ENCODE results near the gene VPS13D. TPM values are rescaled to one million over a fixed set of nuclear protein-coding genes. Genes with fewer than 3 reads are reported as not detected.

The VPS13D gene
- total RNA-seq, 1 experiment from 2014 or later, result 20.2 TPM

GRCh38 chr1:12479311-12479710 lies 249.5 kb downstream of the VPS13D start:
- no peaks in the 10 kb centered on the region for H3K79me2 ChIP-seq (ENCODE audit: insufficient read depth, low read length)
- H4K91ac ChIP-seq (ENCODE audit: insufficient read length, low read depth, low read length), result no peak overlapping the region
- H4K8ac ChIP-seq (replicated peaks; ENCODE audit: insufficient read length, low read depth, low read length), result no peak overlapping the region
- no peak overlapping the region for H3K4me2 ChIP-seq (ENCODE audit: insufficient read depth, insufficient read length, low read length)
- H2BK120ac ChIP-seq (ENCODE audit: low read depth, low read length, poor library complexity, severe bottlenecking), result no peak overlapping the region
- Mint-ChIP-seq H3K27me3 (ENCODE audit: low read depth) (no peaks in the 10 kb centered on the region), H3K36me3 (ENCODE audit: insufficient read depth in 1 of 3, low read depth in 3 of 3) (peaks cover 6 to 8% (median 6%) of the 10 kb centered on the region in 3 experiments; a peak in 6 of 7 replicates), H3K27ac (no peak overlapping the region), H3K4me1 (peaks cover 18 to 25% of the 10 kb centered on the region in 2 experiments), H3K9me3 (peaks cover 4 to 5% of the 10 kb centered on the region in 2 experiments; a peak in 3 of 5 replicates), H3K4me3 (no peak overlapping the region)
- no peak overlapping the region for H2BK20ac ChIP-seq (ENCODE audit: low read depth, low read length, poor library complexity, severe bottlenecking)
- H3K14ac ChIP-seq (ENCODE audit: insufficient read depth, low read length), result no peak overlapping the region
- H3K27me3 ChIP-seq (ENCODE audit: insufficient read depth, low read length), result no peaks in the 10 kb centered on the region
- H3K23ac ChIP-seq (ENCODE audit: insufficient read length, low read depth, low read length), result no peak overlapping the region
- no peaks in the 10 kb centered on the region for H3K79me1 ChIP-seq (ENCODE audit: insufficient read depth, low read depth, low read length, poor library complexity, severe bottlenecking)
- TF ChIP-seq CTCF (conservative IDR thresholded peaks at IDR 0.05), result no peak
- H2AFZ ChIP-seq (ENCODE audit: low read length), result no peak overlapping the region
- WGBS (ENCODE audit: extremely low coverage, insufficient read length, low lambda C conversion rate), result no CpG with 5 or more reads among the region's 6 CpGs
- H3K9ac ChIP-seq (ENCODE audit: extremely low read depth, insufficient read length, low read length), result no peak overlapping the region
- no peaks in the 10 kb centered on the region for H3K23me2 ChIP-seq (ENCODE audit: insufficient read length, low read depth, low read length, poor library complexity, severe bottlenecking)
- no peaks in the 10 kb centered on the region; the same call in 1 of the 2 replicates for H3K4me1 ChIP-seq (ENCODE audit: insufficient read depth, low read length)
- H3K4ac ChIP-seq (ENCODE audit: low read depth, low read length), result no peak overlapping the region
- DNase-seq, result no peak
- no peak overlapping the region for H2BK12ac ChIP-seq (ENCODE audit: insufficient read length, low read depth, low read length)
- H2BK5ac ChIP-seq (ENCODE audit: insufficient read length, low read length), result no peak overlapping the region
- no peak overlapping the region for H4K5ac ChIP-seq (ENCODE audit: insufficient read length, low read depth, low read length)
- no peak overlapping the region for H3T11ph ChIP-seq (ENCODE audit: low read length)
- H4K20me1 ChIP-seq (ENCODE audit: control insufficient read depth, insufficient read depth, insufficient read length), result no peaks in the 10 kb centered on the region
- no peak overlapping the region for H3K18ac ChIP-seq (ENCODE audit: insufficient read length, low read depth, low read length)
- H3K27ac ChIP-seq (ENCODE audit: insufficient read length, low read depth, low read length), result no peak overlapping the region
- no peak overlapping the region for H2BK15ac ChIP-seq (ENCODE audit: low read depth, low read length)
- no peak overlapping the region for H2AK5ac ChIP-seq (ENCODE audit: insufficient read length, low read length)
- H3K9me3 ChIP-seq (ENCODE audit: control insufficient read depth, low read depth, low read length), result peaks cover 1% of the 10 kb centered on the region
- H3K56ac ChIP-seq (ENCODE audit: insufficient read length, low read depth, low read length), result no peak overlapping the region

All from H9 (cell line).